GM21528 (cell line): ENCODE data around the gene LTN1.
"Not testable (repeated sequence)": the region's sequence is repeated elsewhere in the genome, so short reads cannot be mapped to it uniquely, and the experiment has no call there.

Experiments
- ATAC-seq: cut with Tn5 transposase; IDR thresholded peaks from one replicate; pipeline ENCODE4 v1.9.1; 2021; ENCODE audit warnings: mild to moderate bottlenecking, moderate library complexity; ENCODE audit not compliant: unreplicated experiment, low FRiP score

LTN1 gene

DNA sequence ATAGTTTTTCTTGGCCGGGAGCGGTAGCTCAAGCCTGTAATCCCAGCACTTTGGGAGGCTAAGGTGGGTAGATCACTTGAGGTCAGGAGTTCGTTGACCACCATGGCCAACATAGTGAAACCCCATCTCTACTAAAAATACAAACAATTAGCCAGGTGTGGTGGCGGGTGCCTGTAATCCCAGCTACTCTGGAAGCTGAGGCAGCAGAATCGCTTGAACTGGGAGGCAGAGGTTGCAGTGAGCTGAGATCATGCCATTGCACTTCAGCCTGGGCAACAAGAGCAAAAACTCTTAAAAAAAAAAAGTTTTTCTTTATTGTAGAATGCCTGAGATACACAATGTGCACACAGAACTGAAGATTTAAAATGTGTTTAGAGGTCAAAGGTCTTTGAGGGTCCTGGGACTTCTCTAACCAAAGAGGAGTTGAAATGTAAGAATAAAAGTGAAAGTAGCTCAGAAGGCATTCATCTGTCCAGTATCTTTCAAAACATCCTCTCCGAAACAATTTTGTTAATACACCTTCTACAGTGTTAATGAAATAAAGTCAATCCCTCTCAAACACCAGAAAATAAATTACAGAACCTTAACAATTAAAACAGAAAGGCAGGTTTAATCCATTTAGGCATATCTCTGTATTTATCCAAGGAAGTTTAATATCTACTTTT is 60.8 kb downstream of the LTN1 start:
- not testable (repeated sequence) for ATAC-seq

- no peak for ATAC-seq
Observed at GRCh38 chr21:28928578-28929420, 63.9 kb downstream of the LTN1 start.

GRCh38 chr21:28927130-28927529 is 65.5 kb downstream of the LTN1 start:
- no peak for ATAC-seq

- ATAC-seq, result no peak
Observed at GRCh38 chr21:28923439-28923975, 69.2 kb downstream of the LTN1 start.

- ATAC-seq, result no peak
Observed at GRCh38 chr21:28922368-28922767, 70.3 kb downstream of the LTN1 start.

DNA sequence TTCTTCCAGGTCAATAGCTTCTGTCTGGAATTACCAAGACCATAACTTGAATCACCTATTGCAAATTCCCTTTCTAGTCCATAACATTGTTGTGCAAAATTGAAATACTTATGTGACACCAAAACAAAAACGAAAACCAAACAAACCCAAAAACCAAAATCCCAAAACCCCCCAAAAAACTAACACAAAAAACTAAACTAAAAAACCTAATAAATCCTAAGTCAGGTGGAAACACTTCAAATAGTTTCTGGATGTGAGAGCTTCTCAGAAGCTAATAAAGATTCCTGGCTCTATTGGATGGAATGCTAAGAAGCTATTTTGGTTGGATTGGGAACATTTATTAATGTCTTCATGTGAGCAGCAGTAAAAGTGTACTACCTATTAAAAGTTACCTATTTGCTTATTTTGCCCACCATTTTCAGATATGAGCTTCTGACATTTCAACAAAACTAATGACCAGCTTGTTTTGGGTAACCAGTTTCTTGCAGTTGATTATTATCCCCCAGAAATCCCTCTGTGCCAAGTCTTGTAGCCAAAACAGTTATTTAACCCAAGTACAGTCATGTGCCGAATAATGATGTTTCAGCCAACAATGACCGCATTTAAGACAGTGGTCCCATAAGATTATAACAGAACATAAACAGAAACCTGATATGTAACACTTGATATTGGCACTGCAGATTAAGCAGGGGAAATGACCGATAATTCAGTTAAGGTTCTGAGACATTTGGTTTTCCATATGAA is 76.4 kb downstream of the LTN1 start:
- no peak for ATAC-seq

- no peak for ATAC-seq
Observed at GRCh38 chr21:28913071-28913470, 79.6 kb downstream of the LTN1 start.

DNA sequence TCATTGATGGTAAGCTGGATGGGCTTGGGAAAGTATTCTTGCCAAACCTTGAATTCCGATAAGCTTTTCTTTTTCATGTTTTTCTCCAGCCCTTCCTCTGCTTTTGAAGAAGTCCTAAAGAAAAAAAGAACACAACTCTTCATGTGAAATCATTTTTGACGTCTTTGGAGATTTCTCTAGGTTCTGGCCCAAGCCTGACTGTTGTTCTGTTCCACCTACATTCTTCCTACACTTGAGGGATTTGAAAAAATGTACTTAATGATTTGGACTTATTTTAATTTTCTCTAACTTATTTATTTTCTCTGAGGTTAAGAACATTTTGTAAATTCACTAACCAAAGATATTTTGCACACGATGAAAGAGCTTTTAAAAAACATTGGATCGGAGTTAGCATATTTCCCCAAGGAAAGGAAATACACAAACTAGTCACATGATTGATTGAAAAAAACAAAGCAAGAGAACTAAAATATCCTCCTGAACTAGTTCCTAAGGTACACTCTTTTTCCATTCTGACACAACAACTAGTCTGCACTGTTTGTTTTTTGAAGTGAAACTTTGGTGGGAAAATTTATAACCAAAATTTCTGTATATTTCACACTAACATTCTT is 82.3 kb downstream of the LTN1 start:
- no peak for ATAC-seq

GRCh38 chr21:28908351-28908750 is 84.3 kb downstream of the LTN1 start:
- ATAC-seq, result no peak

DNA sequence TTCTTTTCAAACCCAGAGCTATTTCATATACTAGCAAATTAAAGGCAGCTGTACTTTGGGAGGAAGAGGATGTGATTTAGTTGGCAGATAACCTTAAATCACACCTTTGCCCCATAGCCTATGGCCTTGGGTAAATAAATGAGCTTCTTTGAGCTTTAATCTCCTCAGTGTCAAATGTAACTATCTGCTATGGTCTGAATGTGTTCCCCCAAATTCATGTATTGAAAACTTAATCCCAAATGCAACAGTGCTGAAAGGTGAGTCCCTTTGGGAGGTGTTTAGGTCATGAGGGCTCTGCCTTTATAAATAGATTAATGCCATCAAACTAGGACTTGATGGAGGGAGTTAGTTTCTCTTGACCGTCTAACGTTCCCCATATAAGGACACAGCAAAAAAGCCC is 85.8 kb downstream of the LTN1 start:
- no peak for ATAC-seq

GRCh38 chr21:28906236-28906635 is 86.4 kb downstream of the LTN1 start:
- no peak for ATAC-seq

DNA sequence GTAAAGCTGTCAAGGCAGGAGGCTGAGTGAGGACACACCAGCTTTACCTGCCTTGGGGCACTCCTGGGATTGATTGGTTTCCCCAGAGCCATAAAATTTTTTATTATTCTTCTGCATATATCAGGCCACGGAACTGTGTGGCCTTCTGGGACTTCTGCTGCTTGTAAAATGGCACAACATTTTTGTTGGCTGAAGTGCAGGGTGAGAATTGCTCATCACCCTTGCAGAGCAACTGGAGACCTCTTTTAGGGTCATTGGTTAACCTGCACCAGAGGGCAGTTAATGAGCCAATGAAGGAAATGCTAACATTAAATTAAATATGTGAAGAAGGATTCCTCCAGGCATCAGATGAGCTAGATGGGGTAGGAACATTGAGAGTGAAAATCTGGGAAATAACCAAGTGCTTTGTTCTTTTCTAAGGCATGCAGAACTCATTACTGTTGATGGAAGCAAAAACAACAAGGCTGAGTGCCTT is 87.7 kb downstream of the LTN1 start:
- ATAC-seq, result no peak

GRCh38 chr21:28903448-28903847 is 89.2 kb downstream of the LTN1 start:
- ATAC-seq, result no peak

DNA sequence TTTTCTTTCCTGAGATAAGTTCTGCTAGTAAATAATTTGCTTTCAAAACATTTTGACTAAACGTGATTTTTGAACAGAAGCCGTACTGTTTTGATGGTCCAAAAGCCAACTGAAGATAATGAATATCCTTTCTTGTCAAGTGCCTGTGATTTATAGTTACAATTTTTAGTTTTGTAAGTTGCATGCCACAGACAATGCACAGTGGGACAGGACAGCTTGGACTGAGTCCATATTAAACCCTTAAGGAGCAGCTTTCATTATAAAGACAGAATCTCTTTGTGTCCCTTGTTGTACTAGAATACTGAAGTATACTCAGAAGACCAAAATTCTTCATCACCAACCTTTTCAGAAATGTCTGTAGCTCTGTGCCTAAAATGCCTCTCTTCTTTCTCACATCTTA is 92.2 kb downstream of the LTN1 start:
- ATAC-seq, result no peak

GRCh38 chr21:28899744-28900143 is 92.9 kb downstream of the LTN1 start:
- ATAC-seq, result no peak

DNA sequence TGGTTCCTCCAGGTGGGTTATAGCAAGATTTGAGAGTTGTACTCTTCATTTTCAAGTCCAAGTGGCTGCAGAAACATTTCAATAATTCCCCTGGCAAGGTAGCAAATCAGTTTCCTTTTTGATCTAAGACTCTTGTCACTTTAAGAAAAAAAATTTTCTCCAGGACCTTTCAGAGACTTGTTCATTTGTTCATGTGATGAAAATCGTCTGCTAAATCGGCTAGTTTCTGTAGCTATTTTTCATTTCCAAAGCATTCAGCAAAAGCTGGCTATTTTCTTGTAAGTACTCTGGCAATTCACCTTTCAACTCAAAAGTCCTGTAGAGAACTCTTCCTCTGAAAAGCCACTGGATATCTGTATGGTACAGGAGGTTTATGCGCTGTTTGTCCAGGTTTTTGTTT is 93.5 kb downstream of the LTN1 start:
- no peak for ATAC-seq

GRCh38 chr21:28893687-28894086 is 99.0 kb downstream of the LTN1 start:
- ATAC-seq, result no peak

GRCh38 chr21:28892199-28893111 is 100.2 kb downstream of the LTN1 start:
- ATAC-seq, result no peak

DNA sequence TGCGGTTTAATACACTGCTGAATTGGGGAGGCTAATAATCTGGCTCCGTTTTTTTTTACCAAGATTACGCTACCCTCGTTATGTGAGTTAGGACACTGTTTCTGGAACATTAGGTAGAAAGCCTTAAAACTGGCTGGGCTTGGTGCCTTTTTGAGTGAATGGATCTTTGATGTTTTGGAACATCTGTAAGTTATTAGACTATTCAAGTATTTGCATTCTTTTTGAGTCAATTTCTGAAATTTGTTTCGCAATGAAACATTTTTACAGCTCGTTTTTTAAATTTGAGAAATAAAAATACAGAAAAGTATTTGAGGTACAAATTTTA is 106.9 kb downstream of the LTN1 start:
- no peak for ATAC-seq
